Pancreas (tissue), 10 donors: ENCODE data around the gene SLC9A4. TPM values are rescaled to one million over a fixed set of nuclear protein-coding genes. Genes with fewer than 3 reads are reported as not detected.

ENCODE experiments used
- ATAC-seq, 4 donors: fragments of 200-7000 bp; cut with Tn5 transposase; one replicate each; pipeline versions ENCODE4 v1.8.0 to v1.9.1; 2020; ENCODE audit warnings: mild to moderate bottlenecking in 4 of 4, moderate library complexity in 4 of 4
- DNase-seq, 6 donors: peaks; one replicate each; pipeline ENCODE4 v3.0.0-alpha.2; 2020
- FAIRE-seq: peaks from 2 replicates; lab custom pipeline; 2012; peaks lifted over from hg19 to GRCh38; lab: Jason Lieb, UNC
- H3K27ac ChIP-seq, 4 donors: fragments of 200-600 bp; sonication (generic); 1 replicate in 3 of 4; 2 replicates in 1 of 4; pipeline versions ENCODE4 v1.5.0 to v1.8.0; 2020
- H3K27me3 ChIP-seq, 4 donors: fragments of 200-600 bp; one replicate each; pipeline ENCODE4 v1.8.0; 2021
- H3K36me3 ChIP-seq, 3 donors: fragments of 200-600 bp; sonication (generic) in 1 of 3; one replicate each; pipeline versions ENCODE4 v1.5.0 to v1.8.0; 2020 to 2021
- H3K4me1 ChIP-seq, 3 donors: fragments of 200-600 bp; one replicate each; pipeline ENCODE4 v1.8.0; 2021
- H3K4me3 ChIP-seq, 4 donors: fragments of 200-600 bp; sonication (generic) in 2 of 4; one replicate each; pipeline versions ENCODE4 v1.5.0 to v1.8.0; 2020 to 2021
- H3K9me3 ChIP-seq, 4 donors: fragments of 200-600 bp; one replicate each; pipeline ENCODE4 v1.8.0; 2021
- WGBS, 2 donors: extraction: QIAGEN DNeasy Blood & Tissue Kit; methylation state at CpG; one replicate each; pipeline ENCODE4 v1.1.7; 2013; 5-methylcytosine and 5-hydroxymethylcytosine counted together
- intact Hi-C, 3 donors: fragments of 100-400 bp; cut with DNase I; formaldehyde crosslinking; loops; one replicate each; pipeline versions ENCODE4 v1.11.1 to v1.14.2; 2022
- polyA plus RNA-seq, 2 donors: library from polyadenylated mRNA; stranded (reverse); fragments of 200-250 nt; gene quantifications; one replicate each; pipeline ENCODE4 v1.2.3, GENCODE V29; 2013
- total RNA-seq, 6 donors: library from RNA; stranded (reverse); fragmentation: NEBNext Ultra II Directional in 4 of 6; extraction: Animal tissue kit (Norgen Biotek cat#: 25700) in 4 of 6; gene quantifications; one replicate each; pipeline versions ENCODE4 v1.2.1 to v1.2.4, GENCODE V29; 2021 to 2023
- TF ChIP-seq, protein P1 (sequence below), 4 donors: fragments of 200-600 bp; sonication (generic) in 3 of 4; IDR thresholded peaks; one replicate each; pipeline versions ENCODE4 v1.5.0 to v1.8.0; 2021; ENCODE audit warnings: antibody characterized with exemption in 4 of 4
- donor health status: healthy with polysubstance abuse.
- donor health status: DM: no; HTN: no; CAD: no; lungs with moderate emphysema.
- donor health status: DM: no; HTN: no; CAD: no.
- donor health status: control.
- donor health status: control.
- donor health status: Bipolar disorder and iron deficiency.
- donor health status: DM: yes; HTN: yes; CAD: no.
- donor health status: DM: no; HTN: no; CAD: no.
- donor health status: DM: no; HTN: no; CAD: no.
- donor health status: DM: yes; HTN: yes; CAD: no.

SLC9A4 gene
- total and polyA plus RNA-seq, 8 donors: 0.03 to 0.41 (median 0.09) TPM; not detected in 5

DNA sequence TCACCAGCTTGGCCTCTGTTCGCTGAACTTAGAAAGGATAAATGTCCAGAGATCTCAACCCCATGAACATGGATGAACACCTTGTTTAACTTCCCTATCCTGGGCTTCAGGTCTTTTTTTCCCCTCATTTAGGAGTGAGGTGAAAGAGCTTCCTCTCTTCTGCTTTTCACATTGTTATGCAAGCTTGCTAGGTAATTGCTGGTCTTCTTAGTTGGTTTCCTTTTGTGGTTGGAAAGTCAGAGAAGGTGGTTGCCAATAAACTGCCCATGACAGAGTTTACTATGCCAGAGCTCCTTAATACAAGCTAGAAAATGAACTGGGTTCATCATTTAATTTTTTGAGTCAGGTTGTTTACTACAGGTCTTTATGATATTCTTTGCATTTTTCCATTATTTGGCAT lies 16.6 kb downstream of the SLC9A4 start:
- intact Hi-C loops: no loop called here
- ATAC-seq: no peak
- no peak for FAIRE-seq

DNA sequence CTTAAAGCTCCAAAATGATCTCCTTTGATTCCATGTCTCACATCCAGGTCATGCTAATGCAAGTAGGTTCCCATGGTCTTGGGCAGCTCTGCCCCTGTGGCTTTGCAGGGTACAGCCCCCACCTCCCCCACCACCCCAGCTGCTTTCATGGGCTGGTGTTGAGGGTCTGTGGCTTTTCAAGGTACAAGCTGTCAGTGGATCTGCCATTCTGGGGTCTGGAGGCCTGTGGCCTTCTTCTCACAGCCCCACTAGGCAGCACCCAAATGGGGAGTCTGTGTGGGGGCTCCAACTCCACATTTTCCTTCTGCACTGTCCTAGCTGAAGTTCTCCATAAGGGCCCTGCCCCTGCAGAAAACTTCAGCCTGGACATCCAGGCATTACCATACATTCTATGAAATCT lies 19.0 kb downstream of the SLC9A4 start:
- Histone ChIP-seq H3K36me3 (no peaks in the 10 kb centered on the region), H3K4me1 (no peaks in the 10 kb centered on the region), H3K27ac (no peak overlapping the region), H3K27me3 (no peaks in the 10 kb centered on the region), H3K9me3 (no peaks in the 10 kb centered on the region), H3K4me3 (no peak overlapping the region)
- FAIRE-seq (no peak), DNase-seq (no peak), ATAC-seq (no peak)
- TF ChIP-seq, protein P1, sequence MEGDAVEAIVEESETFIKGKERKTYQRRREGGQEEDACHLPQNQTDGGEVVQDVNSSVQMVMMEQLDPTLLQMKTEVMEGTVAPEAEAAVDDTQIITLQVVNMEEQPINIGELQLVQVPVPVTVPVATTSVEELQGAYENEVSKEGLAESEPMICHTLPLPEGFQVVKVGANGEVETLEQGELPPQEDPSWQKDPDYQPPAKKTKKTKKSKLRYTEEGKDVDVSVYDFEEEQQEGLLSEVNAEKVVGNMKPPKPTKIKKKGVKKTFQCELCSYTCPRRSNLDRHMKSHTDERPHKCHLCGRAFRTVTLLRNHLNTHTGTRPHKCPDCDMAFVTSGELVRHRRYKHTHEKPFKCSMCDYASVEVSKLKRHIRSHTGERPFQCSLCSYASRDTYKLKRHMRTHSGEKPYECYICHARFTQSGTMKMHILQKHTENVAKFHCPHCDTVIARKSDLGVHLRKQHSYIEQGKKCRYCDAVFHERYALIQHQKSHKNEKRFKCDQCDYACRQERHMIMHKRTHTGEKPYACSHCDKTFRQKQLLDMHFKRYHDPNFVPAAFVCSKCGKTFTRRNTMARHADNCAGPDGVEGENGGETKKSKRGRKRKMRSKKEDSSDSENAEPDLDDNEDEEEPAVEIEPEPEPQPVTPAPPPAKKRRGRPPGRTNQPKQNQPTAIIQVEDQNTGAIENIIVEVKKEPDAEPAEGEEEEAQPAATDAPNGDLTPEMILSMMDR (IDR thresholded peaks at IDR 0.05): no peak
- intact Hi-C loops: no loop called here

More for the DNA sequence above, 16.6 kb downstream of the SLC9A4 start:
- Histone ChIP-seq H3K27me3 (no peaks in the 10 kb centered on the region), H3K27ac (no peak overlapping the region), H3K9me3 (no peaks in the 10 kb centered on the region), H3K4me3 (no peak overlapping the region), H3K4me1 (no peaks in the 10 kb centered on the region), H3K36me3 (no peaks in the 10 kb centered on the region)
- WGBS, 2 donors: 85 to 87% methylated on average over 1 of the region's 1 CpG
- TF ChIP-seq, protein P1 (IDR thresholded peaks at IDR 0.05): no peak
- DNase-seq: no peak

DNA sequence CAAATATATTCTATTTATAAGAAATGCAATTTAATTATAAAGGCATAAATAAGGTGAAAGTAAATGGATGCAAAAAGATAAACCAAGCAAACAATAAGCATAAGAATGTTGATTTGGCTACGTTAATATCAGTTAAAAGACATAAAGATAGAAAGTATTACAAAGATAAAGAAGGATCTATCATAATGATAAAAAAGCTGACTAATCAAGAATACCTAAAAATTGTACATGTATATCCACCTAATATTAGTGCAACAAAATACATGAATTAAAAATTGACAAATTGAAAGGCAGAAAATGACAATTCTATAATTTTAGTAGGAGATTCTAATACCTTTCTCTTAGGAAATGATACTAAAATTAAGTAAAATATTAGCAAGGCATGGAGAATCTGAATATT lies 21.5 kb downstream of the SLC9A4 start:
- no peak for FAIRE-seq
- H3K4me1 ChIP-seq: no peaks in the 10 kb centered on the region
- WGBS, 2 donors: 73 to 77% methylated on average over 1 of the region's 1 CpG
- no peaks in the 10 kb centered on the region for H3K27me3 ChIP-seq
- H3K36me3 ChIP-seq: no peaks in the 10 kb centered on the region
- no peaks in the 10 kb centered on the region for H3K9me3 ChIP-seq
- H3K27ac ChIP-seq: no peak overlapping the region
- ATAC-seq: no peak
- DNase-seq: no peak
- H3K4me3 ChIP-seq: no peak overlapping the region
- intact Hi-C loops: no loop called here
- TF ChIP-seq, protein P1 (IDR thresholded peaks at IDR 0.05): no peak

DNA sequence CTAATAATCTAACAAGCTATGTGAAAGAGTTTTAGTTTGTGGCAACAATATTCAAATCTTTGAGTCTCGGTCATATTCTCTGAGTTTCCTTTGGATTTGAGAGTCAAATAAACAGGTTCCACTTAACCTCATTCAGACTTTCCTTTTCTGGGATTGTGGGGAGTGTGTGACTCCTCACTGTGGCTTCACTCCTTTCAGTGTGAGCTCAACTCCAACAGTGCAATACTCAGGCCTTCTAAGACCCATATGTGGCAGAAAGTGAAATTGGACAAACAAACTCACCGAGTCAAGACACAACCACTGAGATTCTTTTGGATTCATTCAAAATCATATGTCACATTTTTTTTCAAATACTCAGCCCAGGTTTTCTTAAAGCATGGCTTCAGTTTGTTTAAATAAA lies 25.4 kb downstream of the SLC9A4 start:
- Histone ChIP-seq H3K4me1 (no peaks in the 10 kb centered on the region), H3K4me3 (no peak overlapping the region), H3K27ac (no peak overlapping the region), H3K9me3 (no peaks in the 10 kb centered on the region), H3K27me3 (peaks cover 0 to 3% (median 0%) of the 10 kb centered on the region in 4 donors), H3K36me3 (no peaks in the 10 kb centered on the region)
- DNase-seq (no peak), ATAC-seq (no peak), FAIRE-seq (no peak)
- WGBS, 2 donors: 81 to 89% methylated on average over 2 of the region's 2 CpGs
- intact Hi-C loops: no loop called here
- TF ChIP-seq, protein P1 (IDR thresholded peaks at IDR 0.05): no peak

DNA sequence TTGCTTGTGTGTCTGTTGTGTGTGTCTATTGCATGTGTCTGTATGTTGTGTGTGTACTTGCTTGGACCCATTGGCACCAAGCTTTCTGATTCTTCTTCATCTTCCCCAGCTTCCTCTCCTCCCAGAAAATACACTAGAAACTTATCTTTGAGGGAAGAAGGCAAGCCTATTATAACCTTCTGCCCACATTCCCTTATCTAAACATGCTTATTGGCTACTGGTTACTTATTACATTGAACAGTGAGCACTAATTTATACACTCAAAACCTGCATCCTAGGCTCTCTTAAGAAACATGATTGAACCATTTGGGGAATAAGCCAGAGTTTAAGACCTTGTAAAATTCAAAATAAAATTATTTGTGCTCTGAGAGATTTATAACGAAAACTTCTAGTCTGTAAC lies 26.5 kb downstream of the SLC9A4 start:
- no peaks in the 10 kb centered on the region for H3K36me3 ChIP-seq
- FAIRE-seq (no peak), DNase-seq (no peak), ATAC-seq (no peak)
- H3K9me3 ChIP-seq: no peaks in the 10 kb centered on the region
- peaks cover 0 to 3% (median 0%) of the 10 kb centered on the region in 4 donors for H3K27me3 ChIP-seq
- H3K4me1 ChIP-seq: no peaks in the 10 kb centered on the region
- TF ChIP-seq, protein P1 (IDR thresholded peaks at IDR 0.05): no peak
- H3K4me3 ChIP-seq: no peak overlapping the region
- intact Hi-C loops: no loop called here
- 62 to 65% methylated on average over 1 of the region's 1 CpG for WGBS, 2 donors
- no peak overlapping the region for H3K27ac ChIP-seq
